H9 (cell line): Measurements from ENCODE around the gene GREB1L. TPM values are rescaled to one million over a fixed set of nuclear protein-coding genes. Genes with fewer than 3 reads are reported as not detected.
A peak's percentile ranks its signal among the peaks of the same experiment; 100 is the strongest.

Experiments
- DNase-seq: peaks from one replicate; pipeline ENCODE4 v3.0.0-alpha.2; 2017
- H2AFZ ChIP-seq: one replicate; pipeline ENCODE4 v1.6.1; 2013; ENCODE audit warnings: mild to moderate bottlenecking, low read length, control low read depth, moderate library complexity
- H2AK5ac ChIP-seq: 2 replicates; pipeline ENCODE4 v1.6.1; 2013; ENCODE audit warnings: low read length, control low read depth, mixed read lengths; ENCODE audit not compliant: insufficient read length
- H2BK120ac ChIP-seq: one replicate; pipeline ENCODE4 v1.6.1; 2013; ENCODE audit warnings: low read depth, mild to moderate bottlenecking, low read length, control low read depth, inconsistent platforms; ENCODE audit not compliant: poor library complexity, severe bottlenecking
- H2BK12ac ChIP-seq: 2 replicates; pipeline ENCODE4 v1.6.1; 2013; ENCODE audit warnings: low read length, control low read depth, mixed read lengths, low read depth; ENCODE audit not compliant: insufficient read length
- H2BK15ac ChIP-seq: 2 replicates; pipeline ENCODE4 v1.6.1; 2013; ENCODE audit warnings: low read depth, low read length, control low read depth
- H2BK20ac ChIP-seq: one replicate; pipeline ENCODE4 v1.6.1; 2013; ENCODE audit warnings: low read depth, mild to moderate bottlenecking, low read length, control low read depth, inconsistent platforms; ENCODE audit not compliant: poor library complexity, severe bottlenecking
- H2BK5ac ChIP-seq: 2 replicates; pipeline ENCODE4 v1.6.1; 2013; ENCODE audit warnings: low read length, control low read depth, mixed read lengths; ENCODE audit not compliant: insufficient read length
- H3K14ac ChIP-seq: 2 replicates; pipeline ENCODE4 v1.6.1; 2013; ENCODE audit warnings: low read length, control low read depth; ENCODE audit not compliant: insufficient read depth
- H3K18ac ChIP-seq: 2 replicates; pipeline ENCODE4 v1.6.1; 2013; ENCODE audit warnings: low read depth, mild to moderate bottlenecking, mixed read lengths, low read length, control low read depth; ENCODE audit not compliant: insufficient read length
- H3K23ac ChIP-seq: 2 replicates; pipeline ENCODE4 v1.6.1; 2013; ENCODE audit warnings: low read length, control low read depth, mixed read lengths, low read depth; ENCODE audit not compliant: insufficient read length
- H3K23me2 ChIP-seq: 2 replicates; pipeline ENCODE4 v1.6.1; 2013; ENCODE audit warnings: low read depth, mild to moderate bottlenecking, mixed read lengths, low read length, control low read depth; ENCODE audit not compliant: insufficient read length, poor library complexity, severe bottlenecking
- H3K27ac ChIP-seq: 2 replicates; pipeline ENCODE4 v1.5.1; 2013; ENCODE audit warnings: low read length, control low read depth, mixed read lengths, low read depth; ENCODE audit not compliant: insufficient read length
- H3K27me3 ChIP-seq: 2 replicates; pipeline ENCODE4 v1.6.1; 2013; ENCODE audit warnings: low read length, control low read depth, inconsistent platforms; ENCODE audit not compliant: insufficient read depth
- H3K4ac ChIP-seq: 2 replicates; pipeline ENCODE4 v1.6.1; 2013; ENCODE audit warnings: low read depth, mild to moderate bottlenecking, control low read depth, inconsistent platforms, low read length, moderate library complexity
- H3K4me1 ChIP-seq: 2 replicates; pipeline ENCODE4 v1.6.1; 2013; ENCODE audit warnings: low read length, control low read depth, inconsistent platforms; ENCODE audit not compliant: insufficient read depth
- H3K4me2 ChIP-seq: 2 replicates; pipeline ENCODE4 v1.6.1; 2013; ENCODE audit warnings: low read length, control low read depth, mixed read lengths; ENCODE audit not compliant: insufficient read length, insufficient read depth
- H3K56ac ChIP-seq: 2 replicates; pipeline ENCODE4 v1.6.1; 2013; ENCODE audit warnings: low read depth, mild to moderate bottlenecking, mixed read lengths, low read length, control low read depth; ENCODE audit not compliant: insufficient read length
- H3K79me1 ChIP-seq: 2 replicates; pipeline ENCODE4 v1.6.1; 2013; ENCODE audit warnings: low read depth, mild to moderate bottlenecking, moderate library complexity, low read length, control low read depth, inconsistent platforms; ENCODE audit not compliant: insufficient read depth, poor library complexity, severe bottlenecking
- H3K79me2 ChIP-seq: 2 replicates; pipeline ENCODE4 v1.6.1; 2013; ENCODE audit warnings: low read length, control low read depth, inconsistent platforms; ENCODE audit not compliant: insufficient read depth
- H3K9ac ChIP-seq: 2 replicates; pipeline ENCODE4 v1.6.1; 2013; ENCODE audit warnings: low read length, control low read depth, mixed read lengths; ENCODE audit not compliant: insufficient read length; ENCODE audit errors: extremely low read depth
- H3K9me3 ChIP-seq: one replicate; pipeline ENCODE4 v1.6.1; 2013; ENCODE audit warnings: low read depth, low read length, inconsistent platforms; ENCODE audit not compliant: control insufficient read depth
- H3T11ph ChIP-seq: one replicate; pipeline ENCODE4 v1.6.1; 2013; ENCODE audit warnings: mild to moderate bottlenecking, low read length, control low read depth, inconsistent platforms
- H4K20me1 ChIP-seq: one replicate; pipeline ENCODE4 v1.6.1; 2013; ENCODE audit not compliant: control insufficient read depth, insufficient read length, insufficient read depth
- H4K5ac ChIP-seq: 2 replicates; pipeline ENCODE4 v1.6.1; 2013; ENCODE audit warnings: low read depth, mild to moderate bottlenecking, mixed read lengths, low read length, control low read depth; ENCODE audit not compliant: insufficient read length
- H4K8ac ChIP-seq: replicated peaks from 2 replicates; pipeline ENCODE4 v1.6.1; 2013; ENCODE audit warnings: low read length, control low read depth, mixed read lengths, low read depth; ENCODE audit not compliant: insufficient read length
- H4K91ac ChIP-seq: 2 replicates; pipeline ENCODE4 v1.6.1; 2013; ENCODE audit warnings: low read depth, mild to moderate bottlenecking, moderate library complexity, mixed read lengths, low read length, control low read depth; ENCODE audit not compliant: insufficient read length
- H3K27ac Mint-ChIP-seq, 3 experiments: 2 replicates in 2 of 3; 3 replicates in 1 of 3; pipeline ENCODE4 v1.8.0; 2020 to 2021; ENCODE audit warnings: mixed read lengths in 3 of 3, mild to moderate bottlenecking in 1 of 3, moderate library complexity in 1 of 3
- H3K27me3 Mint-ChIP-seq: 2 replicates; pipeline ENCODE4 v1.8.0; 2021; ENCODE audit warnings: low read depth, mild to moderate bottlenecking, moderate library complexity, mixed read lengths
- H3K36me3 Mint-ChIP-seq, 3 experiments: 2 replicates in 2 of 3; 3 replicates in 1 of 3; pipeline ENCODE4 v1.8.0; 2020 to 2021; ENCODE audit warnings: low read depth in 3 of 3, mixed read lengths in 3 of 3; ENCODE audit not compliant: insufficient read depth in 1 of 3
- H3K4me1 Mint-ChIP-seq, 2 experiments: 2 replicates each; pipeline ENCODE4 v1.8.0; 2020; ENCODE audit warnings: mixed read lengths in 2 of 2
- H3K4me3 Mint-ChIP-seq, 2 experiments: 2 replicates in 1 of 2; 3 replicates in 1 of 2; pipeline ENCODE4 v1.8.0; 2020 to 2021; ENCODE audit warnings: mild to moderate bottlenecking in 2 of 2, mixed read lengths in 2 of 2, moderate library complexity in 1 of 2
- H3K9me3 Mint-ChIP-seq, 2 experiments: 2 replicates in 1 of 2; 3 replicates in 1 of 2; pipeline ENCODE4 v1.8.0; 2020; ENCODE audit warnings: mild to moderate bottlenecking in 2 of 2, mixed read lengths in 2 of 2, moderate library complexity in 1 of 2
- WGBS: extraction: QIAGEN DNeasy Blood & Tissue Kit; methylation state at CpG from one replicate; pipeline ENCODE4 v1.1.7; 2013; ENCODE audit warnings: missing lambda C conversion rate, low lambda C conversion rate, mixed read lengths; ENCODE audit not compliant: insufficient read length; ENCODE audit errors: extremely low coverage; 5-methylcytosine and 5-hydroxymethylcytosine counted together
- total RNA-seq: library from RNA; stranded (reverse); gene quantifications from 2 replicates; pipeline ENCODE4 v1.2.1, GENCODE V29; 2021
- TF ChIP-seq, protein P1 (sequence below): fragments of 200-600 bp; sonication (generic); conservative IDR thresholded peaks from 3 replicates; pipeline ENCODE4 v1.8.0; 2021; ENCODE audit warnings: antibody characterized with exemption, mild to moderate bottlenecking

GREB1L gene
- total RNA-seq, 1 experiment from 2014 or later: 2.7 TPM

DNA sequence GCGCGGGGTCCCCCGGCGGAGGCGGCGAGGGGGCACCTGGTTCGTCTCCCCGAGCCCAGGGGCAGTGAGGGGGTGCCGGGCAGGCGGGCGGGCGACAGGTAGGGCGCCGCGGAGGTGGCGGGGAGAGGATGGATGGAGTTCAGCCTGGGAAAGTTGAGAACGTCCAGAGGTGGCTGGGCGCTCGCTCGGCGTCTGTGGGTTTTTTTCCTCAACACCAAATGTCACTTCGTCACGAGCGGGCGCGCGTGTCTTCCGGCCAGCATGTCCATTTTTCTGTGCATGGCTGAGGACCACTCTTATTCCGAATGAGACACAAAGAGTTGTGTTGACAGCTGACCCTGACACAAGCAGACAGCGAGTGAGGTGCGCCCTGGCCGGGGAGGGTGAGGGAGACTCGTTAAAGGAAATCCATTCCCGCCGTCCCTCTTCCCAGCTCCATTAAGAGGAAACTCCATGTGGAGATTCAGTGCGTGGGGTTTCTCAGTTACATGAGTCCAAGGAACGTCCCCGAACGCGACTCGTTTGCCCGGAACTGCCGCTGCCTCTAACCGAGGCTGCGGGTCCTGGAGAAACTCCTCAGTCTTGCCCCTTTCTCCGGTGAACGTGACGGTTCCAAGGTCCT lies 859 bp downstream of the GREB1L start:
- no peak overlapping the region for H2AFZ ChIP-seq
- peak overlapping the region; percentile 61 to 80 for H3K4me3 Mint-ChIP-seq

More for the DNA sequence above, 859 bp downstream of the GREB1L start:
- Histone ChIP-seq H3K4me1 (no peaks in the 10 kb centered on the region), H4K8ac (no peak overlapping the region), H4K91ac (no peak overlapping the region), H3K9me3 (no peaks in the 10 kb centered on the region), H3K79me1 (no peaks in the 10 kb centered on the region), H2BK20ac (no peak overlapping the region), H3K4ac (no peak overlapping the region), H3K27ac (no peak overlapping the region), H2BK120ac (no peak overlapping the region), H3K23me2 (peaks cover 10% of the 10 kb centered on the region), H4K5ac (no peak overlapping the region), H3K56ac (no peak overlapping the region), H2BK12ac (no peak overlapping the region), H2BK5ac (no peak overlapping the region), H3T11ph (no peak overlapping the region), H2AK5ac (no peak overlapping the region), H3K79me2 (no peaks in the 10 kb centered on the region), H3K18ac (no peak overlapping the region), H3K9ac (no peak overlapping the region), H3K14ac (no peak overlapping the region), H3K23ac (no peak overlapping the region), H4K20me1 (no peaks in the 10 kb centered on the region), H2BK15ac (no peak overlapping the region), H3K4me2 (peak overlapping the region; percentile 56), H3K27me3 (peaks cover 46% of the 10 kb centered on the region)
- Mint-ChIP-seq H3K4me1 (peaks cover 14 to 41% of the 10 kb centered on the region in 2 experiments), H3K36me3 (no peaks in the 10 kb centered on the region; a peak in 1 of 7 replicates), H3K27me3 (peaks cover 91% of the 10 kb centered on the region), H3K9me3 (no peaks in the 10 kb centered on the region; a peak in 1 of 5 replicates), H3K27ac (peak overlapping the region in 1 of 3 experiments; percentile 65; a peak in 1 of 7 replicates)
- peak; percentile 30 for DNase-seq
- TF ChIP-seq, protein P1, sequence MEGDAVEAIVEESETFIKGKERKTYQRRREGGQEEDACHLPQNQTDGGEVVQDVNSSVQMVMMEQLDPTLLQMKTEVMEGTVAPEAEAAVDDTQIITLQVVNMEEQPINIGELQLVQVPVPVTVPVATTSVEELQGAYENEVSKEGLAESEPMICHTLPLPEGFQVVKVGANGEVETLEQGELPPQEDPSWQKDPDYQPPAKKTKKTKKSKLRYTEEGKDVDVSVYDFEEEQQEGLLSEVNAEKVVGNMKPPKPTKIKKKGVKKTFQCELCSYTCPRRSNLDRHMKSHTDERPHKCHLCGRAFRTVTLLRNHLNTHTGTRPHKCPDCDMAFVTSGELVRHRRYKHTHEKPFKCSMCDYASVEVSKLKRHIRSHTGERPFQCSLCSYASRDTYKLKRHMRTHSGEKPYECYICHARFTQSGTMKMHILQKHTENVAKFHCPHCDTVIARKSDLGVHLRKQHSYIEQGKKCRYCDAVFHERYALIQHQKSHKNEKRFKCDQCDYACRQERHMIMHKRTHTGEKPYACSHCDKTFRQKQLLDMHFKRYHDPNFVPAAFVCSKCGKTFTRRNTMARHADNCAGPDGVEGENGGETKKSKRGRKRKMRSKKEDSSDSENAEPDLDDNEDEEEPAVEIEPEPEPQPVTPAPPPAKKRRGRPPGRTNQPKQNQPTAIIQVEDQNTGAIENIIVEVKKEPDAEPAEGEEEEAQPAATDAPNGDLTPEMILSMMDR: no peak
- no CpG with 5 or more reads among the region's 48 CpGs for WGBS
